GM19397 (cell line): ENCODE measurements around the gene TRAPPC4.

Experiments used
- ATAC-seq: cut with Tn5 transposase; IDR thresholded peaks from one replicate; pipeline ENCODE4 v1.9.1; 2021; ENCODE audit warnings: mild to moderate bottlenecking, moderate library complexity; ENCODE audit not compliant: unreplicated experiment

The TRAPPC4 gene

GRCh38 chr11:119061256-119061655 lies 42.7 kb downstream of the TRAPPC4 start:
- no peak for ATAC-seq

DNA sequence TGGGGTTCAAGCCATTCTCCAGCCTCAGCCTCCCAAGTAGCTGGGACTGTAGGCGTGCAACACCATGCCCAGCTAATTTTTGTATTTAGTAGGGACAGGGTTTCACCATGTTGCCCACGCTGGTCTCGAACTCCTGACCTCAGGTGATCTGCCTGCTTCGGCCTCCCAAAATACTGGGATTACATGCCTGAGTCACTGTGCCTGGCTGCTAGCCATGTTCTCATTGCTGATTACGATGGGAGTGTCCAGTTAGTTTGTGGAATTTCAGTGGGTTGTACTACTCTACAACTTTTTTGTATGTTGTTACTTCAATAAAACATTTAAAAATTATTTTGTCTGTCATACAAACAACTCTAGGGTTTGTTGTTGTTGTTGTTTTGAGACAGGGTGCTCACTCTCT lies 44.2 kb downstream of the TRAPPC4 start:
- ATAC-seq, result no peak

DNA sequence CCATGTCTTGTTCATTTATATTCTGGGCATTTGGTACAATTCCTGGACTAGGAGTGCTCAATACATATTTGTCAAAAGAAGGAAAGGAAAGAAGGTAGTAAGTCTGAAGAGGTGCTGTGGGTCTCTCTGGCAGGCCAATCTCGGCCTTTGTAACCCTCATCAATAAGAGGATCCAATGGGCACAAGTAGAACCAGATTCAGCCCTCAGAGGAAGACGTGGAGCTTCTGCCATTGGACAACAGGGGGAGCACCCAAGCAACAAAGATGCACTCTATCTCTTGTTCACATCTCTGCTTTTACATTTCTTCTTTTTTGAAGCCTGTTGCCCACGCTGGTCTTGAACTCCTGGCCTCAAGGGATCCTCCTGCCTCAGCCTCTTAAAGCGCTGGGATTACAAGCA lies 46.8 kb downstream of the TRAPPC4 start:
- no peak for ATAC-seq

- ATAC-seq, result peak; percentile 92
Measured at GRCh38 chr11:119067371-119068222, 49.0 kb downstream of the TRAPPC4 start, which contains the start of gene VPS11. TSS of gene VPS11 (plus strand) at chr11:119067818. CDS start at chr11:119067824, 6 bp downstream.
